Parathyroid adenoma (tissue), 2 donors: ENCODE results near the gene THOP1.

ENCODE experiments used
- H2AFZ ChIP-seq: fragments of 300-600 bp; sonication (generic); one replicate; pipeline ENCODE4 v1.7.0; 2017; ENCODE audit warnings: antibody characterized with exemption, mild to moderate bottlenecking
- H3K27ac ChIP-seq: fragments of 300-600 bp; sonication (generic); one replicate; pipeline ENCODE4 v1.7.0; 2017
- H3K27me3 ChIP-seq: fragments of 300-600 bp; sonication (generic); one replicate; pipeline ENCODE4 v1.7.0; 2017; ENCODE audit warnings: low read length; ENCODE audit not compliant: control insufficient read depth, insufficient read depth
- H3K36me3 ChIP-seq: fragments of 300-600 bp; sonication (generic); one replicate; pipeline ENCODE4 v1.7.0; 2017; ENCODE audit warnings: low read length; ENCODE audit not compliant: control insufficient read depth, insufficient read depth
- H3K4me1 ChIP-seq: fragments of 300-600 bp; sonication (generic); one replicate; pipeline ENCODE4 v1.7.0; 2017; ENCODE audit warnings: control low read depth
- H3K4me2 ChIP-seq: fragments of 300-600 bp; sonication (generic); one replicate; pipeline ENCODE4 v1.7.0; 2017; ENCODE audit warnings: low read length
- H3K4me3 ChIP-seq: fragments of 300-600 bp; sonication (generic); one replicate; pipeline ENCODE4 v1.7.0; 2017; ENCODE audit warnings: low read depth, low read length
- H3K79me2 ChIP-seq: fragments of 300-600 bp; sonication (generic); one replicate; pipeline ENCODE4 v1.7.0; 2017; ENCODE audit warnings: control low read depth
- H3K9ac ChIP-seq: fragments of 300-600 bp; sonication (generic); one replicate; pipeline ENCODE4 v1.7.0; 2017; ENCODE audit warnings: mild to moderate bottlenecking
- H3K9me3 ChIP-seq: fragments of 300-600 bp; sonication (generic); one replicate; pipeline ENCODE4 v1.7.0; 2017; ENCODE audit warnings: low read length; ENCODE audit not compliant: control insufficient read depth
- TF ChIP-seq, protein P1 (sequence below): fragments of 300-600 bp; sonication (generic); IDR thresholded peaks from one replicate; pipeline ENCODE4 v1.7.0; 2017; ENCODE audit warnings: antibody characterized with exemption, mild to moderate bottlenecking
- donor health status: primary hyperparathyroidism.

THOP1 gene

DNA sequence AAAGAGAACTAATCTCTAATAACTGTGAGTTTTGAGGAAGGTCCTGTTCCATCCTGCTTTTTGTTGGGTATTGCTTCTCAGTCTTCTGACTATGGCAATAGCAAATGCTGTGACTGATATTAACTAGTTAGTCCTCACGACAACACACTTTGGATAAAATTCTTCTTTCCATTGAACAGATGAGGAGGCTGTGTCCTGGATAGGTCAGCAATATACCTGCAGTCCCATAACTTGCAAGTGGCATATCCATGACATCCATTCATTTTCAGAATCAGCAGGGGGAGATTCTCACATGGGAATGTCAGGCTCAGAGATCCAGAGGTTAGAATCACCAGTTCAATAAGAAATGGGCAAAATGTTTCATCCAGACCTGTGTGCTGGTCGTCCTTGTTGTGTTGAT, 41.7 kb downstream of the THOP1 start:
- no peak overlapping the region for H3K9ac ChIP-seq
- H3K27me3 ChIP-seq: no peaks in the 10 kb centered on the region
- H3K9me3 ChIP-seq: no peaks in the 10 kb centered on the region
- H3K27ac ChIP-seq: no peak overlapping the region
- H3K4me3 ChIP-seq: no peak overlapping the region
- no peak overlapping the region for H2AFZ ChIP-seq
- no peak overlapping the region for H3K4me2 ChIP-seq
- TF ChIP-seq, protein P1, sequence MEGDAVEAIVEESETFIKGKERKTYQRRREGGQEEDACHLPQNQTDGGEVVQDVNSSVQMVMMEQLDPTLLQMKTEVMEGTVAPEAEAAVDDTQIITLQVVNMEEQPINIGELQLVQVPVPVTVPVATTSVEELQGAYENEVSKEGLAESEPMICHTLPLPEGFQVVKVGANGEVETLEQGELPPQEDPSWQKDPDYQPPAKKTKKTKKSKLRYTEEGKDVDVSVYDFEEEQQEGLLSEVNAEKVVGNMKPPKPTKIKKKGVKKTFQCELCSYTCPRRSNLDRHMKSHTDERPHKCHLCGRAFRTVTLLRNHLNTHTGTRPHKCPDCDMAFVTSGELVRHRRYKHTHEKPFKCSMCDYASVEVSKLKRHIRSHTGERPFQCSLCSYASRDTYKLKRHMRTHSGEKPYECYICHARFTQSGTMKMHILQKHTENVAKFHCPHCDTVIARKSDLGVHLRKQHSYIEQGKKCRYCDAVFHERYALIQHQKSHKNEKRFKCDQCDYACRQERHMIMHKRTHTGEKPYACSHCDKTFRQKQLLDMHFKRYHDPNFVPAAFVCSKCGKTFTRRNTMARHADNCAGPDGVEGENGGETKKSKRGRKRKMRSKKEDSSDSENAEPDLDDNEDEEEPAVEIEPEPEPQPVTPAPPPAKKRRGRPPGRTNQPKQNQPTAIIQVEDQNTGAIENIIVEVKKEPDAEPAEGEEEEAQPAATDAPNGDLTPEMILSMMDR: no peak
- H3K4me1 ChIP-seq: no peaks in the 10 kb centered on the region
- H3K36me3 ChIP-seq: peaks cover 2% of the 10 kb centered on the region
- H3K79me2 ChIP-seq: no peaks in the 10 kb centered on the region

DNA sequence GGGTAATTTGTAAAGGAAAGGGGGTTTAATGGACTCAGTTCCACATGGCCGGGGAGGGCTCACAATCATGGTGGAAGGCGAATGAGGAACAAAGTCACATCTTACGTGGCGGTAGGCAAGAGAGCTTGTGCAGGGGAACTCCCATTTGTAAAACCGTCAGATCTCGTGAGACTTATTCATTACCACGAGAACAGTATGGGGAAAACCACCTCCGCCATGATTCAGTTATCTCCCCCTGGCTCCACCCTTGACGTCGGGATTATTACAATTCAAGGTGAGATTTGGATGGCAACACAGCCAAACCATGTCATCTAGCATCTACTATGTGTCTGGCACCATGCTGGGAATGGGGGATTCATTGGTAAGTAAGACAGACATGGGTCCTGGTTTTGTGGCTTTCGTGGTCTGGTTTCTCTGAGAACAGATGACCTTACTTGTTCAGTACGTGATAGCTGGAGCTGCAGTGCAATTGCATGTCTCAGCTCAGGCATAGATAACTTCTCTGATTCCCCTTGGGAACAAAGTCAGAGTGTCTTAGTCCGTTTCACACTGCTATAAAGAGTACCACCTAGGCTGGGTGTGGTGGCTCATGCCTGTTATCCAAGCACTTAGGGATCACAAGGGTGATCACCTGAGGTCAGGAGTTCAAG, 42.7 kb downstream of the THOP1 start:
- peaks cover 2% of the 10 kb centered on the region for H3K36me3 ChIP-seq
- H3K27me3 ChIP-seq: no peaks in the 10 kb centered on the region
- H3K4me1 ChIP-seq: no peaks in the 10 kb centered on the region
- TF ChIP-seq, protein P1: no peak
- no peaks in the 10 kb centered on the region for H3K79me2 ChIP-seq
- H2AFZ ChIP-seq: no peak overlapping the region
- H3K9me3 ChIP-seq: no peaks in the 10 kb centered on the region
- no peak overlapping the region for H3K9ac ChIP-seq
- no peak overlapping the region for H3K4me2 ChIP-seq
- H3K27ac ChIP-seq: no peak overlapping the region
- H3K4me3 ChIP-seq: no peak overlapping the region

DNA sequence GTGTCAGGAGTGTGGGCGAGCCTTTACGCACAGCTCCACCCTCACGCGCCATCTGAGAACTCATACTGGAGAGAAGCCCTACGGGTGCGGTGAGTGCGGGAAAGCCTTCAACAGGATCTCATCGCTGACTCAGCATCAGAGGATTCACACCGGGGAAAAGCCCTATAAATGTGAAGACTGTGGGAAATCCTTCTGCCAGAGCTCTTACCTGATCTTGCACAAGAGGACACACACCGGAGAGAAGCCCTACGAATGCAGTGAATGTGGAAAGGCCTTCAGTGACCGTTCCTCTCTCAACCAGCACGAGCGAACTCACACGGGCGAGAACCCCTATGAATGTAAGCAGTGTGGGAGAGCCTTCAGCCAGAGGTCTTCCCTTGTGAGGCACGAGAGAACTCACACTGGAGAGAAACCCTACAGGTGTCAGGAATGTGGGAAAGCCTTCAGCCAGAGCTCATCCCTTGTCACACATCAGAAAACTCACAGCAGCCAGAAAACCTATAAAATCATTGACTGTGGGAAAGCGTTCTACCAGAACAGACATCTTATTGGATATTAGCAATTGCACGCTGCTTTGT, 49.1 kb downstream of the THOP1 start:
- Histone ChIP-seq H3K4me1 (no peaks in the 10 kb centered on the region), H3K27me3 (no peaks in the 10 kb centered on the region), H3K4me3 (no peak overlapping the region), H3K4me2 (no peak overlapping the region), H3K9ac (no peak overlapping the region), H2AFZ (no peak overlapping the region), H3K36me3 (peaks cover 10% of the 10 kb centered on the region), H3K9me3 (no peaks in the 10 kb centered on the region), H3K79me2 (no peaks in the 10 kb centered on the region), H3K27ac (no peak overlapping the region)
- TF ChIP-seq, protein P1: no peak

DNA sequence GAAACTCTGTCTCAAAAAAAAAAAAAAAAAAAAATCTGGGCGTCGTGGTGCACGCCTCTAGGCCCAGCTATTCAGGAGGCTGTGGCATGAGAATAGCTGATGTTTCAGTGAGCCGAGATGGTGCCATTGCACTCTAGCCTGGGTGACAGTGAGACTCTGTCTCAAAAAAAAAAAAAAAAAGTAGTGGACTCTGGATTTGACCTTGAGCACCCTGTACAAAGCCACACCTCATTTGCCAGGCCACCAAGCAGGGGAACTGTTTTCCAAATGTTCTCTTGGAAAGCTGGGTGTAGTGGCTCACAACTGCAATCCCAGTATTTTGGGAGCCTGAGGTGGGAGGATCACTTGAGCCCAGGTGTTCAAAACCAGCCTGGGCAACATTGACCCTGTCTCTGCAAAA, 52.1 kb downstream of the THOP1 start:
- Histone ChIP-seq H3K79me2 (peaks cover 7% of the 10 kb centered on the region), H2AFZ (no peak overlapping the region), H3K9ac (no peak overlapping the region), H3K36me3 (peaks cover 10% of the 10 kb centered on the region), H3K27me3 (no peaks in the 10 kb centered on the region), H3K4me1 (no peaks in the 10 kb centered on the region), H3K4me2 (no peak overlapping the region), H3K27ac (no peak overlapping the region), H3K9me3 (no peaks in the 10 kb centered on the region), H3K4me3 (no peak overlapping the region)
- TF ChIP-seq, protein P1: no peak
